Stimulated activated naive CD8-positive, alpha-beta T cell treated with anti-CD3 and anti-CD28 coated beads, Interleukin-15, Interleukin-2, amounts not matched to agents 100 U/mL and 50 U/mL, for 24 hours (primary cell): ENCODE data around the gene C16orf89.
"Not testable (repeated sequence)": the region's sequence is repeated elsewhere in the genome, so short reads cannot be mapped to it uniquely, and the experiment has no call there.

Experiments
- ATAC-seq: fragments of 150-1000 bp; cut with Tn5 transposase; one replicate; pipeline ENCODE4 v1.10.0; 2021
- DNase-seq: peaks from one replicate; pipeline ENCODE4 v3.0.0; 2021

Gene C16orf89

DNA sequence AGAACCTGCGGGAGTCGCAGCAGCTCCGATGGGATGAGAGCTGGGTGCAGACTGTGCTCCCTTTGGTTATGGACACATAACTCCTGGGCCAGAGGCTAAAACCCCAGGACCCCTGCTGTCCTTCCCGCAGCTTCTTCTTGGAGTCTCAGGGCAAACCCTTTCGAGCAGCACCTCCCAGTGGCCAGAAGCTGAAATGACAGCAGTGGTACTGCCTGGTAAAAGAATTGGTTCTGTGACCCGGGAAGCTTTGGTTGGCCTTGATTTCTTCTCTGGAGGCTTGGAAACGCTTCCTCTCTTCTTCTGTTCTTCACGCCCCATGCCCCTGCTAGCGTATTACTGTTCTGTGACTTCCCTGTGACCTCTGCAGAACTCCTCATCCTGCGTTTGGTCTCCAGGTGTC, 19.0 kb upstream of the C16orf89 start:
- DNase-seq, result peak; percentile 66
- not testable (repeated sequence) for ATAC-seq

DNA sequence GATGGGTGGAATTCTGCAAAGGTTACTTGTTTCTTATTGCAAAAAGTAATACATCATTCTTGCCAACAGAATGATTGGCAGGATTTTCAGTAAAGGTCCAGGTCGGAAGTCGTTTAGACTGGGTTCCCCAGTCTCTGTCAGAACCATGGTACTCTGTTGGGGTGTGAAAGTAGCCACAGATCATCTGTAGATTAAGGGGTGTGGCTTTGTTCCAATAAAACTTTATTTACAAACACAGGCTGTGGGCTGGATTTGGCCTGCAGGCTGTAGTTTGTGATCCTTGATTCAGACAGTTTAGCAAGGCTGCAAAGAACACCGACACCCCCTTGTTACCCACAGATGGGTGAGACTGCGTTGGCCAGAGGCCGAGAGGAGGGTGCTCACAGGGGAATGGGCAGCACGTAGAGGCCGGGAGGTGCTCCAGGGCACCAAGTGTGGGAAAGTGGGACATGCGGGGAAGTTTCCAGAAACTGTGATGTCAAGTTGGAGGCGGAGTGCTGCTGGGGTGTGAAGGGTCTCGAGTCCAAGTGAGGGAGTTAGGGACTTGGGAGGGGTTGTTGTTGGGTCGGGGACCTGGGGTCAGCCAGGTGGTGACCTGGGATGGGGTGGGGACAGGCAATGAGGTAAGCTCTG, 18.5 kb upstream of the C16orf89 start:
- DNase-seq, ATAC-seq: not testable (repeated sequence)

DNA sequence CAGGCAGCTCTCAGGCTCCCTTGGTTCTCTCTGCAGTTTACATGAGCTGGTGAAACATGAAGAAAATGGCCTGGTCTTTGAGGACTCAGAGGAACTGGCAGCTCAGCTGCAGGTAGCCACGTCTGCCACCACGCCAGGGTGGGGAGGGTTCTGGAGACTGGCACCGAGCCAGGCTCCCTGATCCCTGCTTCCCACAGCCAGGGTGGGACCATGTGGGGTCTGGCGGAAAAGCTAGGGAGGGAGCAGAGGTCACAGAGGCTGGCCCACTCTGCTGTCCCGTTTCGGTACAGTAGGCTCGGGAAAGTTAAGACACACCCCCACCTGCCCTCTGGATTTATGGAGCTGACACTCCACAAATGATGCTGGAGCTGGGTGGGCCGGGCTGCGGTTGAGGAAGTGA, 17.9 kb upstream of the C16orf89 start:
- not testable (repeated sequence) for ATAC-seq, DNase-seq

DNA sequence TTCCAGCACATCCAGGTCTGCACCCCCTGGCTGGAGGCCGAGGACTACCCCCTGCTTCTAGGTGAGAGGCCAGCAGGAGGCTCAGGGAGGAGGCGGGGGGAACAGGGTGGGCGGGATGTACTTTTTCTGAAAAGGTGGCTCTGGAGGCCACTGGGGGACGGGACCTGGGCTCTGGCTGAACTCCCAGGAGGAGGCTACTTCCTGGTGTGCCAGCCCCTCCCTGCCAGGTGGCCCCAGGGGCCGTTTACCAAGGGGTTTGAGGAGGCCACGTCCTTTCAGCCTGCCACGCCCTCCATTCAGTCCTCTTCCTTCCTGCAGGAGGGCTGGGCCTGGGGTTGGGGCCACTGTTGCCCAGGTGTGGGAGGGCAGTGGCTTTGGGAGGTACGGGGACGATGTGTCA, 15.2 kb upstream of the C16orf89 start:
- DNase-seq, ATAC-seq: not testable (repeated sequence)

DNA sequence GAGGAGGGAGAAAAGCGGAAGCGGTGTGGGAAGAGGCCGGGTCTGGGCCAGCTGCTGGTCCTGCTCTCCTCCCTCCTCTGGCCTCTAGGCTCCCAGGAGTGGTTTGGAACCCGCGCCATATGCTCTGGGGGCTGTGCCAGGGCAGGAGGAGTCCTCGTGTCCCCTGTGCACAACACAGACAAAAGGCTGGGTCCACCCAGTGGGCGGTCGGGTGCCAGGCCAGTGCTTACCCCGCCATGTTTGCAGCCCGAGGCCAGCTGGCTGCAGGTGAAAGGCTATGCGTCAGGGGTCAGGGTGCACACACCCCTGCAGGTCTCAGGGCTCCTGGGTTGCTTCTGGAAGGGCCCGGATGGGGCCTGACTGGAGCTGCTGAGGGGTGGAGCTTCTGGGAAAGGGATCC, 14.7 kb upstream of the C16orf89 start:
- not testable (repeated sequence) for ATAC-seq, DNase-seq

DNA sequence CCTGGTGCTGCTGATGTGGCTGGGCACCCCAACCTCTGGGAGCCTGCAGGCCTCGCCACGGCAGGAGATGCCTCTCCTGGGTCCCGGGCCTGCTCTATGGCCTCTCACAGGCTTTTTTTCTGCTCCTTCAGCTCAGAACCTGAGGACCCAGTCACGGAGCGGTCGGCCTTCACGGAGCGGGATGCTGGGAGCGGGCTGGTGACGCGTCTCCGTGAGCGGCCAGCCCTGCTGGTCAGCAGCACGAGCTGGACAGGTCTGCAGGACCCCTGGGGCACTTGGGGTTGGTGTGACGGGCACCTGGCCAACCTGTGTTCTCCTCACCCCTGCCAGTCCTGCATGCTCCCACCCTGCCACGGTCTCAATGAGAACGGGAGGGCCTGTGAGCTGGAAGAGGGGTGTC, 12.9 kb upstream of the C16orf89 start:
- ATAC-seq (no peak), DNase-seq (no peak)

DNA sequence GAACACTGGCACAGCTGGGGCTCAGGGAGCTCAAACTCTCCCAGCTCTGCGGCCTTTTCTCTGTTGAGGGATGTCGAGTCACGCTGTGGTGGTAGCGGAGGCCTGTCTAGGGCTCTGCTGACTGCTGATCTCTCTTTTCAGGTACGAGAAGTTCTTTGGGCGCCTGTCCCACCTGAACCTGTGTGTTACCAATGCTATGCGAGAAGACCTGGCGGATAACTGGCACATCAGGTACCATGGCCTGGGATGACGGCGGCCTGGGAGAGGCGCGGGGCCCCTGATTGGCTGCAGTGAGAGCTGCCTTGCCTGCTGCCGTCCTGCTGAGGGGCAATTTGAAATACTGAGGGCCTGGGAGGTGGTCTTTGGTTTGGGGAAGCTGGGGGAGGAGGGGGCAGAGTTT, 11.5 kb upstream of the C16orf89 start:
- ATAC-seq, result no peak
- no peak for DNase-seq

DNA sequence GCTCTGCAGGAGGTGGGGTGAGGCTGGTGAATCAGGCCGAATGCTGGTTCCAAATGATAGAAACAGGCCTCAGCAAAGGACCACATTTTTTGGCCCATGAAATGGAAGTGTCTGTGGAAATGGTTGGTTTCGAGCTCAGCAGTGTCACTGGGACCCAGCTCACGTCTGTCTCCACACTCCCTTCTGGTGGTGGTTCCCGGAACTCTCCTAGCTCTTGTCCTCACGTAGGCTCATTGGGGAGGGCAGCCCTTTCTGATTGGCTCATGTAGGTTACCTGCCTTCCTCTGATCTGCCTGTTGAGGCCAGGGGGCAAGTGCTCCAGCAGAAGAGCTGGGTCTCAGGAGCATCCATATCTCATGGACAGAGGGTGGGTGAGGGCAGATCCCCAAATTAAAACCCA, 9.9 kb upstream of the C16orf89 start:
- DNase-seq, result no peak
- ATAC-seq, result no peak

DNA sequence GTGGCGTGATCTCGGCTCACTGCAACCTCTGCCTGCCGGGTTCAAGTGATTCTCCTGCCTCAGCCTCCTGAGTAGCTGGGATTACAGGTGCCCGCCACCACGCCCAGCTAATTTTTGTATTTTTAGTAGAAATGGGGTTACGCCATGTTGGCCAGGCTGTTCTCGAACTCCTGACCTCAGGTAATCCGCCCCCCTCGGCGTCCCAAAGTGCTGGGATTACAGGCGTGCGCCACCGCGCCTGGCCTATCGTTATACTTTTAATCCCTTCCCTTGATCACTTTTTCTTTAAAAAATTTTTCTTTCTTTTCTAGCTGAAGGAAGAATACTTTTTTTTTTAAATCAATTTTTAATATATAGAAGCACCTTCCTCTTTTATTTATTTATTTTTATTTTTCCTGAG, 8.0 kb upstream of the C16orf89 start:
- not testable (repeated sequence) for ATAC-seq, DNase-seq

DNA sequence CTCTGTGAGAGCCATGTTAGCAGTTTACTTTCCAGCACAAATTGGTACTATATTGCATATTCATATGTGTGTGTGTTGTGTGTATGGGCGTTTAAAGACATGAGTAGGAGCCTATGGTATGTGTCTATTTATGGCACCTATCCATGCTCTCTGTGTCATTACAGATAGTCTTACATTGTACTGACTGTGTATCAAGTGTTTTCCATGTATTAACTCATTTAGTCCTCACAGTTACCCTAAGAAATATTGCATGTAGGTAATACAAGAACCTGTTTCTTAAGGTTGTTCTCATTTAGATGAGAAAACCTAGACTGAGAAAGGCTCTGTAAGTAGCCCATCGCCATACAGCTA, 7.5 kb upstream of the C16orf89 start:
- DNase-seq (no peak), ATAC-seq (no peak)

DNA sequence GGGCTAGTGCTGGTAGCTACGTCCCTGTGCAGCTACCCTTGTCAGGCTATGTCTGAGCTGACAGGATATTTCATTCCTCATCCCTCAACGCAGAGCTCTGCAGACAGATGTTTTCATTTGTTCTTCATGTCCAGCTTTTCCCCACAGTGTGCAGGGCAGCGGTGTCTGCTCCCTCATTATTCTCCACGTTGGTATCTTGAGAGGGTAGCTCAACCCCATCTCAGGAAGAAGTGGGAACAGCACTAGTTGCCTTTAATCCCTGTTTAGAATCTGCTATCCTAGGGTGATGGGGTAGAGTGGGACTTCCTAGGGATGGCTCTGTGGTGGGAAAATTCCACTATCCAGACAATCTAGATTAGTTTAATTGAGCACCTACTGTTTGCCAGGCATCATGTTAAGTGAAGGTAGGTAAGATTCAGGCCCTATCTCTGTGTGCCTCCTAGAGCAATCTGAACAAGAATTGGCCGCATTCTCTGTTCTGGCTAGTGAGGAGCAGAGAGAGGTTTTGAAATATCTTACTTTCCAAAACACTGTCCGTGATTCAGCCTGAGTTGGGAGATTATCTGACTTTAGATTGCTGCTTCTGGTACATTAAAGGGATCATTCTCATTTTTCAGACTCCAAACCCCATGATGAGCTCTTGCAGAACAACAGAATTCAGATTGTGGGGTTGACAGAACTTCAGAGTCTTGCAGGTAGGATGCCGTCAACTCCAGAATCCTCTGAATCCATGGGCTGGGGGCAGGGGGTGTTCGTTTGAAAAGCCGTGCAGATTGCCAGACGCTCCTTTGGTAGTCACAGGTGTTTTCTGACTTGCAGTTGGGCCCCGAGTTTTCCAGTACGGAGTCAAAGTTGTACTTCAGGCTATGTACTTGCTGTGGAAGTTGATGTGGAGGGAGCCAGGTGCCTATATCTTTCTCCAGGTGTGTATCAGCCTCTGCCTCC, 6.8 kb upstream of the C16orf89 start:
- DNase-seq (no peak), ATAC-seq (peak; percentile 6)

DNA sequence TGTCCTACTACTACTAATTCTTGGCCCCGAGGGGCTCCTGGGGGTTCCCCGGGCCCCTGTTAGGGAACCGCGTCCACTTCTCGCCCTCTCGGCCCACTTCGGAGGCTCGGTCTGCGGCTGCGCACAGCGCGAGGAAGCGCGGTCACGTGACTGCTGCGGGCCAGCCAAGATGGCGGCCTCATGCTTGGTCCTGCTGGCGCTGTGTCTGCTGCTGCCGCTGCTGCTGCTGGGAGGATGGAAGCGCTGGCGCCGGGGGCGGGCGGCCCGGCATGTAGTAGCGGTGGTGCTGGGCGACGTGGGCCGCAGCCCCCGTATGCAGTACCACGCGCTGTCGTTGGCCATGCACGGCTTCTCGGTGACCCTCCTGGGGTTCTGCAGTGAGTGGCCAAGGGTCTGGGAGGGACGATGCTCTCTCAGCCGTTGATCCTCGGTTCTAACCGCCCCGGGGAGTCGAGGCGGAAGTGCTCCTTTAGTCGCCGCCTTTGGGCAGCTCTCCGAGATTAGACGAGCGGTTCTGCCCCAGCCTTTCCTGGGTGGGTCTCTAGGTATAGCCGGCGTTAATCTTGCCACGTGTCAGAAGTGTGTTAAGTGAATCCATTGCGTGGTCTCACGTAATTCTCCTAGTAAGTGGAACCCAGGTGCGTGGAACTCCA, 6.1 kb upstream of the C16orf89 start, which contains the start of gene ALG1:
TSS of gene ALG1 (plus strand) at position 163 of the 653 bp plus-strand sequence. CDS start at position 170, 7 bp downstream.
- DNase-seq, result peak; percentile 93
- peak; percentile 80 for ATAC-seq

DNA sequence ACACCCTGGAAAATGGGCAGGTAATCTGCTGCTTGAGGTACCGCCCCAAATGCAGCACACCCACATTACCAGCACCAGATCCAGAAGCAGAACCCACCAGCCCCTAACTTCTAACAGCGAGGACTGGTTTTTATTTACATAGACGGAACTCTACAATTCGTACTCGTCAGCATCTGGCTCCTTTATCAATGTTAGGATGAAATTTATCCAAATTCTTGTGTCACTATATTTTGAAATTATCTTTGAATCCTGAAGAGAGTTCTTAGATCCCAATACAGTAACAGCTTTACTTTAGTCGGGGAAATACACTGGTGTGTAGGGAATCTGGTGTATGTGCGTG, 5.6 kb upstream of the C16orf89 start:
- no peak for ATAC-seq
- no peak for DNase-seq

DNA sequence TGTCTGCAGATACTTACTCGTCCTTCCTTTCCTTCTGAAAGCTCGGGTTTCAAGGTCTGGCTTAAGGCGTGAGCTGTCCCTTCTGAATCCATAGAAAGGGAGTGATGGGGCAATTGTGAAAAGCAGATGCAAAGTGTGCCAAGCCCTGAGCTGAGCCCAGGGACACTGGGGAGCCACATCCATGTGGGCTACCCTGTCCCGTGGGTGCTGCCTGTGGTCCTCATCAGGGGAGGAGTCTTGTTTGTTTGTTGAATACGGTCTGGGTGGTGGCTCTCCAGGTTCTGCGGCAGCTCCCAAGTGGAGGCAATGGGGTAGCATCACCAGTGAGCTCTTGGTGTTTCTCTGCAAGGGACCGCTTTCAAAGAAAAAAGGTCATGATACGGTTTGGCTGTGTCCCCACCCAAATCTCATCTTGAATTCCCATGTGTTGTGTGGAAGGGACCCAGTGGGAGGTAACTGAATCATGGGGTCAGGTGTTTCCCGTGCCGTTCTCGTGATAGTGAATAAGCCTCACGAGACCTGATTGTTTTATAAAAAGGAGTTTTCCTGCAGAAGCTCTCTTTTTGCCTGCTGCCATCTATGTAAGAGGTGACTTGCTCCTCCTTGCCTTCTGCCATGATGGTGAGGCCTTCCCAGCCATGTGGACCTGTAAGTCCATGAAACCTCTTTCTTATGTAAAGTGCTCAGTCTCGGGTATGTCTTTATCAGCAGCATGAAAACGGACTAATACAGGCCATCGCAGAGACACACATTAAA, 4.9 kb upstream of the C16orf89 start:
- no peak for ATAC-seq
- no peak for DNase-seq

DNA sequence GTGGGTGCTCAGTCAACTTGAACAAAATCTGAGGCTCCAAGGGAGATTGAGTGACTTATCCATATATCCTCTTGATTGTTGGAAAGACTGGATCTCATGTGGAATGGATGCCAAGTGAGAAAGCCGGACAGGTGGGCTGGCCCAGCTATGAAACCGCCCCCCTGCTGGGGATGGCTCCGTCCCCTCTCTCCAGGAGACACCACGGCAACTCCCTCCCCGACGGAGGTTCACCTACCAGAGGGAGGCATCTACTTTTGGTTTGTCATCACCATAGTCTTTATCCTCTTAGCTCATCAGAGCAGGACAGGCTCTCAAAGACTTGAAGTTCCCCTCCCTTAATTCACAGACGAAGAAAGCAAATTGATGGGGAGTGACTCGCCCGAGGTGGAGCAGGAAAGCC, 4.1 kb upstream of the C16orf89 start:
- ATAC-seq, result no peak
- DNase-seq, result no peak

DNA sequence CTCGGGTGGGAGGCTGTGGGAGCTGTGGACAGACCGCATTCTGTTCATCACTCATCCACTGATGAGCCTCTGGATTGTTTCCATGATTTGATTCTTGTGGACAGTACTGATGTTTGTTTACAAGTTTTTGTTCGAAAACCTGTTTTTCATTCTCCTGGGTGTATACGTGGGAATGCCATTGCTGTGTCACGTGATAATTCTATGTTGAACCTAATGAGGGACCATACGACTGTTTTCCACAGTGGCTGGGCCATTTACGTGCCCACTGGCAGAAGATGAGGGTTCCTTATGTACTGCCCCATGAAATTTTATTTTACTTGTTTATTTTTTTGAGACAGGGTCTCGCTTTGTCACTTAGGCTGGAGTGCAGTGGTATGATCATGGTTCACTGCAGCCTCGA, 3.3 kb upstream of the C16orf89 start:
- ATAC-seq, result no peak
- DNase-seq, result no peak

DNA sequence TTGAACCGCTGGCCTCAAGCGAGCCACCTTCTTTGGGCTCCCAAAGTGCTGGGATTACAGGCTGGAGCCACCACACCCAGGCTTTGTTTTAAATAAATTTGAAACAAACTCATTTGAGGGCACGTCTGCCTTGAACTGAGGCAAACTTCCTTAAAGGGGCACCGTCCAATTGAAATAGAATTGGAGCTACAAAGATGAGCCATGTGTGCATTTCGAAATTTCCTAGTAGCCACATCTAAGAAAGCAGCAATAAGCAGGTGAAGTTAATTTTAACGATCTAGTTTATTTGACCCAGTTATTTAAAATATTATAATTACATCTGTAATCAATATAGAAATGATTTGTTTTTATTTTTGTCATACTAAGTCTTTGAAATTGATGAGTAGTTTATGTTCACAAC, 755 bp upstream of the C16orf89 start:
- ATAC-seq, result no peak
- DNase-seq, result no peak

DNA sequence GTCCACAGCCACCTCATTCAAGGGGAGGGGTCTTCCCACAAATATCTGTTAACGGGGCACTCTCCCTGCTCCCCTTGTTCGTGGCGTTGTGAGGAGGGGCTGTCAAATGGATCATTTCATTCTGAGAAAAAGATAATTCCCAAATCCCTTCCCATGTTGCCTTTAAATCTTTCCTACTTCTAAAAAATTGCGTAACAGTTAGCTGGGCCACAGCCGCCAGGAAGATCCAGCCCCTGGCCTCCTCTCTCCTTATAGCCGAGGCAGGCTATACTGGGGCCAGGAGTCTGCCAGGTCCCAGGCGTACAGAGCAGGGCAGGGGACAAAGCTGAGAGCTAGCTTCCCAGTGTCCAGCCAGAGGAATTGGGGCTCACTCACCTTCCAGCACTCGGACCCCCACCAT, 430 bp downstream of the C16orf89 start:
- ATAC-seq, result no peak

DNA sequence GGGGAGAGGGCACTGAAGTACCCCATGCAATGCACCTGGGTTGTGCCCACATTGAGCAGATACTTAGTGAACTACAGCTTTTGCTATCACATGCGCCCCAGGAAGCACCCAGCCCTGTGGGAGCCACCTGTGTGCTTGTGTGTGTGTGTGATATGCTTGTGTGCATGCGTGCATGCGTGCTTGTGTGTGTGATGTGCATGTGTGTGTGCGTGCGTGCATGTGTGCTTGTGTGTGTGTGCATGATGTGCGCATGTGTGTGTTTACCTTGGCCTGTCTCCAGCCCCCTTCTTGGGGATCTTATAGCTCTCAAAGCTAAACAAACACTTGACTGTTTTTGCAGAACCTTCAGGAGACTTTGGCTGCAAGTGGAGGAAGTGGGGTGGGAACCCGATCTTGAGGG, 841 bp downstream of the C16orf89 start:
- no peak for DNase-seq
- ATAC-seq, result no peak

More for the DNA sequence above, 430 bp downstream of the C16orf89 start:
- DNase-seq, result no peak

DNA sequence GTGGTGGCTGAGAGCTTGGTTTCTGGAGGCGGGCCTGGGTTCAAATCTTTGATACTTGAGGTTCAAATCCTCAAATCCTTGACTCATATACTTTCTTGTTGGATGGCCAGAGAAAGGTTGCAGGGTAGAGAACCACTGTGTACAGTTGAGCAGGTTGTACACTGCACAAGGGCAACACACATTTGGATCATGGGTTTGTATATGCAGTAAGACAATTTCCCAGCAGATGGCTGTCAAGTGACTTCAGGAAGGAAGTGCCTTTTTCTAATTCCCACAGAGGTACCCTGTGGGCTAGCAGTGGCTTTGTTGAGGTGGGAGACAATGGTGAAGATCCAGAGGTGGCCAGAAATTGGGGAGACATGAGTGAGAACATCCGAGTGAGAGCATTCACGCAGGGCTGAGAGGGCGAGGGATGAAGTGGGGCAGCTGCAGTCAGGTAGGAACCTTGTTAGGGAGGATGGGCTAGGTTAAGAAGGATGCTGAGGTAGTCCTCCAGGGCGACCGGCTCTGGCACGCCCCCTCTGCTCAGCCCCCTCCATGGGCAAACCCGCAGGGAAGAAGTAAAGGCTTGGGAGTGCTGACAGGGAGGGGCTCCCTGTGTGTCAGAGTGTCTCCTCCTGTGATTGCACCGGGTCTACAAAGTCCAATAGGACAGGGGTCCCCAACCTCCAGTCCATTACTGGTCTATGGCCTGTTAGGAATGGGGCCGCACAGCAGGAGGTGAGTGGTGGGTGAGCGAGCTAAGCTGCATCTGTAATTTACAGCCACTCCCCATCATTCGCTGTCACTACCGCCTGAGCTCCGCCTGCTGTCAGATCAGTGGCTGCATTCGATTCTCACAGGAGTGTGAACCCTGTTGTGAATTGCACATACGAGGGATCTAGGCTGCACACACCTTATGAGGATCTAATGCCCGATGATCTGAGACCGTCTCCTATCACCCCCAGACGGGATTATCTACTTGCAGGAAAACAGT, 2.7 kb downstream of the C16orf89 start:
- ATAC-seq, result no peak
- DNase-seq, result no peak

DNA sequence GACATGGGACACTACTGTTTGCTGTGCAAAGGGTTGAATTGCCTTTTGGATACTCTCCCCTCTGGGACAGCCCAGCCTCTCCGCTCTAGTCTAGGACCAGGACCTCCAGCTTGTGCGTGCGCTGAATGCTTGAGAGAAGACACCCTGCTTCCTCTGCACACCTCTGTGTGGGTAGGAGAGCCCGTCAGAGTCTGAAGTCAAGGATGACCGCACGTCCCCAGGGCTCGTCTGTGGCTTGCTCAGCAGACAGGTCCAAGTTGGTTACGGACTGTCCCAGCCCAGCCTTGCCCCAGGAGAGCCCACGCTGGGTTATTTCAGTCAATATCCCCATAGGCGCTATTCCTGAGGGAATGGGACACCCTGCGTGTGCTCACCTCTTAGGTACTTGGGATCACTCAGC, 3.7 kb downstream of the C16orf89 start:
- no peak for ATAC-seq
- no peak for DNase-seq
